KMS-11 (cell line): Measurements from ENCODE around the gene AKT1S1.

Experiments used
- H2AFZ ChIP-seq: fragments of 200-600 bp; sonication (generic); 2 replicates; pipeline ENCODE4 v1.6.1; 2016; ENCODE audit warnings: antibody characterized with exemption, mixed run types, low read depth
- H3K27ac ChIP-seq: fragments of 200-600 bp; sonication (generic); 2 replicates; pipeline ENCODE4 v1.6.1; 2016; ENCODE audit warnings: mild to moderate bottlenecking, mixed run types
- H3K27me3 ChIP-seq: fragments of 200-600 bp; sonication (generic); 2 replicates; pipeline ENCODE4 v1.6.1; 2017; ENCODE audit warnings: mild to moderate bottlenecking, low read depth, mixed run types, moderate library complexity; ENCODE audit not compliant: insufficient read depth
- H3K36me3 ChIP-seq: fragments of 200-600 bp; sonication (generic); 2 replicates; pipeline ENCODE4 v1.6.1; 2017; ENCODE audit warnings: mild to moderate bottlenecking, mixed run types; ENCODE audit not compliant: insufficient read depth
- H3K4me1 ChIP-seq: fragments of 200-600 bp; sonication (generic); 2 replicates; pipeline ENCODE4 v1.6.1; 2016; ENCODE audit warnings: mild to moderate bottlenecking, low read depth, mixed run types; ENCODE audit not compliant: poor library complexity, severe bottlenecking
- H3K4me2 ChIP-seq: fragments of 200-600 bp; sonication (generic); 2 replicates; pipeline ENCODE4 v1.7.0; 2016; ENCODE audit warnings: mild to moderate bottlenecking, mixed run types
- H3K4me3 ChIP-seq: fragments of 200-600 bp; sonication (generic); IDR thresholded peaks from 2 replicates; pipeline ENCODE4 v1.6.1; 2017; ENCODE audit warnings: low read depth, low read length, mixed read lengths; ENCODE audit not compliant: insufficient read depth
- H3K79me2 ChIP-seq: fragments of 200-600 bp; sonication (generic); 2 replicates; pipeline ENCODE4 v1.6.1; 2016; ENCODE audit warnings: low read depth, mixed run types; ENCODE audit not compliant: insufficient read depth
- H3K9ac ChIP-seq: fragments of 200-600 bp; sonication (generic); 2 replicates; pipeline ENCODE4 v1.6.1; 2016; ENCODE audit warnings: mild to moderate bottlenecking, mixed run types
- H4K20me1 ChIP-seq: fragments of 200-600 bp; sonication (generic); 2 replicates; pipeline ENCODE4 v1.6.1; 2016; ENCODE audit warnings: mild to moderate bottlenecking, mixed run types; ENCODE audit not compliant: insufficient read depth
- CTCF ChIP-seq: fragments of 200-600 bp; sonication (generic); conservative IDR thresholded peaks from 2 replicates; pipeline ENCODE4 v1.6.1; 2017; ENCODE audit warnings: low read depth, mild to moderate bottlenecking, antibody characterized with exemption, low read length, moderate library complexity, mixed read lengths

Gene AKT1S1

GRCh38 chr19:49869484-49870308 lies 7.5 kb downstream of the AKT1S1 start:
- Histone ChIP-seq H3K4me3 (no peak overlapping the region), H3K36me3 (peaks cover under 1% of the 10 kb centered on the region; the same call in 1 of the 2 replicates), H3K27me3 (no peaks in the 10 kb centered on the region), H3K9ac (peak overlapping the region; percentile 42; the same call in 1 of the 2 replicates), H3K4me2 (peak overlapping the region; percentile 93), H4K20me1 (no peaks in the 10 kb centered on the region), H2AFZ (peak overlapping the region; percentile 41; the same call in 1 of the 2 replicates), H3K27ac (peak overlapping the region; percentile 55), H3K4me1 (peaks cover 37% of the 10 kb centered on the region), H3K79me2 (peaks cover 15% of the 10 kb centered on the region)
- TF ChIP-seq CTCF: no peak; the same call in 1 of the 2 replicates

- Histone ChIP-seq H3K4me2 (peak overlapping the region; percentile 67), H4K20me1 (no peaks in the 10 kb centered on the region), H3K4me3 (no peak overlapping the region), H3K27ac (no peak overlapping the region), H3K27me3 (no peaks in the 10 kb centered on the region), H3K9ac (no peak overlapping the region), H2AFZ (no peak overlapping the region), H3K36me3 (peaks cover 5% of the 10 kb centered on the region; the same call in 1 of the 2 replicates), H3K79me2 (peaks cover 8% of the 10 kb centered on the region; the same call in 1 of the 2 replicates), H3K4me1 (peaks cover 37% of the 10 kb centered on the region)
- TF ChIP-seq CTCF: no peak
Observed at GRCh38 chr19:49869009-49869483, 8.1 kb downstream of the AKT1S1 start.

- Histone ChIP-seq H3K4me2 (peak within 1 kb of the TSS; percentile 67), H3K36me3 (peaks cover 5% of the 10 kb centered on the region; the same call in 1 of the 2 replicates), H3K79me2 (0 out of 2 replicates have a peak, but pooled peaks cover 8% of the 10 kb centered on the region), H3K4me3 (no peak within 1 kb of the TSS), H3K27me3 (no peaks in the 10 kb centered on the region), H3K9ac (peak within 1 kb of the TSS; percentile 49; the same call in 1 of the 2 replicates), H3K27ac (peak within 1 kb of the TSS; percentile 24), H4K20me1 (no peaks in the 10 kb centered on the region), H2AFZ (peak within 1 kb of the TSS; percentile 40), H3K4me1 (peaks cover 37% of the 10 kb centered on the region)
- TF ChIP-seq CTCF: no peak
Observed at GRCh38 chr19:49866933-49867782, 10.0 kb downstream of the AKT1S1 start, which contains the start of gene PNKP. Gene PNKP, minus strand, starts transcription at chr19:49867576. Its CDS starts 372 bp downstream, at chr19:49867204.

GRCh38 chr19:49864890-49865289 lies 12.3 kb downstream of the AKT1S1 start:
- Histone ChIP-seq H2AFZ (no peak overlapping the region), H3K9ac (no peak overlapping the region), H3K4me1 (peaks cover 26% of the 10 kb centered on the region), H3K27me3 (no peaks in the 10 kb centered on the region), H4K20me1 (no peaks in the 10 kb centered on the region), H3K27ac (no peak overlapping the region), H3K4me3 (no peak overlapping the region), H3K79me2 (0 out of 2 replicates have a peak, but pooled peaks cover 8% of the 10 kb centered on the region), H3K4me2 (no peak overlapping the region), H3K36me3 (peaks cover 5% of the 10 kb centered on the region; the same call in 1 of the 2 replicates)
- no peak for TF ChIP-seq CTCF
